HEK293T (cell line): ENCODE results near the gene ARHGEF28.

Experiments used
- BHLHE40 ChIP-seq: fragments of 450-650 bp; IDR thresholded peaks from 2 replicates; pipeline ENCODE4 v1.6.1; 2016; ENCODE audit warnings: mild to moderate bottlenecking, moderate library complexity, borderline replicate concordance
- FOXA1 ChIP-seq: fragments of 450-650 bp; IDR thresholded peaks from 2 replicates; pipeline ENCODE4 v1.6.1; 2016; ENCODE audit warnings: mild to moderate bottlenecking
- FOXM1 ChIP-seq: fragments of 450-650 bp; IDR thresholded peaks from 2 replicates; pipeline ENCODE4 v1.6.1; 2017; ENCODE audit warnings: mild to moderate bottlenecking, borderline replicate concordance
- TARDBP ChIP-seq: fragments of 450-650 bp; IDR thresholded peaks from 2 replicates; pipeline ENCODE4 v1.6.1; 2016
- ZNF384 ChIP-seq: fragments of 450-650 bp; IDR thresholded peaks from 2 replicates; pipeline ENCODE4 v1.6.1; 2016

DNA sequence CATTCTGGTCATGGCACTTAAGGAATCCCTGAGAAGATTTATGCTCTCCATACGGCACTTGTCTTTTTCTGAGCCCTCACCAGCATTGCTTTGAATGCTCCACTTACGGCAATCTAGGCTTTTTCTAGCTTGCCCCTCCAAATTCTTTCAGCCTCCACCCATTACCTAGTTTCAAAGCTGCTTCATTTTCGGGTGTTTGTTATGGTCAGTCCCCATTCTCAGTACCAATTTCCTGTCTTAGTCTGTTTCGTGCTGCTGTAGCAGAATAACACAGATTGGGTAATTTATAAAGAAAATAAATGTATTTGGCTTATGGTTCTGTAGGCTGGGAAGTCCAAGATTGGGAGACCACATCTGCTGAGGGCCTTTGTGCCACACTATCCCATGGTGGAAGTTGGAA, 42.0 kb downstream of the ARHGEF28 start:
- TF ChIP-seq ZNF384 (no peak), TARDBP (no peak), FOXA1 (no peak), BHLHE40 (no peak), FOXM1 (no peak)
